WTC11 (cell line): ENCODE data around the gene SLBP. TPM values are rescaled to one million over a fixed set of nuclear protein-coding genes. Genes with fewer than 3 reads are reported as not detected.

Experiments
- ATAC-seq: fragments of 200-7000 bp; cut with Tn5 transposase; 2 replicates; pipeline ENCODE4 v1.10.0; 2021; ENCODE audit warnings: mild to moderate bottlenecking, moderate library complexity
- CTCF ChIA-PET: fragments of 300-600 bp; sonication (Branson Sonifier 250); formaldehyde crosslinking; loops from one replicate; lab custom pipeline; 2021; ENCODE audit warnings: antibody characterized with exemption; lab: Charles Lee
- POLR2A ChIA-PET: fragments of 350-600 bp; sonication (Branson Sonifier 250); formaldehyde crosslinking; loops from one replicate; lab custom pipeline; 2021; ENCODE audit warnings: antibody characterized with exemption; lab: Charles Lee
- DNase-seq: peaks from one replicate; pipeline ENCODE4 v3.0.0; 2021; ENCODE audit warnings: low spot score
- H3K27ac Mint-ChIP-seq: 2 replicates; pipeline ENCODE4 v1.8.0; 2021; ENCODE audit warnings: mixed read lengths
- H3K27me3 Mint-ChIP-seq: 2 replicates; pipeline ENCODE4 v1.8.0; 2021; ENCODE audit warnings: low read depth, mild to moderate bottlenecking, moderate library complexity, mixed read lengths
- H3K36me3 Mint-ChIP-seq: 2 replicates; pipeline ENCODE4 v1.8.0; 2021; ENCODE audit warnings: mixed read lengths
- H3K4me1 Mint-ChIP-seq: 2 replicates; pipeline ENCODE4 v1.8.0; 2022; ENCODE audit warnings: mixed read lengths
- H3K4me3 Mint-ChIP-seq: 2 replicates; pipeline ENCODE4 v1.8.0; 2021; ENCODE audit warnings: mild to moderate bottlenecking, moderate library complexity, mixed read lengths
- H3K9me3 Mint-ChIP-seq: 2 replicates; pipeline ENCODE4 v1.8.0; 2021; ENCODE audit warnings: mixed read lengths
- AR ChIP-seq: fragments of 250-450 bp; sonication (Bioruptor Pico); IDR thresholded peaks from 2 replicates; pipeline ENCODE4 v1.9.0; 2021; ENCODE audit warnings: mild to moderate bottlenecking
- CREB1 ChIP-seq: sonication (generic); formaldehyde crosslinking; IDR thresholded peaks from 2 replicates; pipeline ENCODE4 v1.8.0; 2023; ENCODE audit warnings: mild to moderate bottlenecking, missing genetic modification reagents
- E2F5 ChIP-seq: sonication (generic); formaldehyde crosslinking; IDR thresholded peaks from 2 replicates; pipeline ENCODE4 v1.8.1; 2022; ENCODE audit warnings: mild to moderate bottlenecking, moderate library complexity, missing genetic modification reagents
- FOXP1 ChIP-seq: sonication (generic); formaldehyde crosslinking; IDR thresholded peaks from 2 replicates; pipeline ENCODE4 v1.8.0; 2022; ENCODE audit warnings: missing genetic modification reagents, mild to moderate bottlenecking, moderate library complexity, borderline replicate concordance
- JAZF1 ChIP-seq: fragments of 250-450 bp; sonication (Bioruptor Pico); IDR thresholded peaks from 2 replicates; pipeline ENCODE4 v1.9.0; 2021; ENCODE audit warnings: moderate library complexity, mild to moderate bottlenecking, inconsistent platforms
- MAX ChIP-seq: sonication (generic); formaldehyde crosslinking; IDR thresholded peaks from 2 replicates; pipeline ENCODE4 v1.8.0; 2022; ENCODE audit warnings: mild to moderate bottlenecking, missing genetic modification reagents
- MXD4 ChIP-seq: fragments of 250-450 bp; sonication (Bioruptor Pico); IDR thresholded peaks from 2 replicates; pipeline ENCODE4 v1.8.0; 2021; ENCODE audit warnings: mild to moderate bottlenecking, moderate library complexity, borderline replicate concordance
- NR1H2 ChIP-seq: sonication (generic); formaldehyde crosslinking; IDR thresholded peaks from 2 replicates; pipeline ENCODE4 v1.9.0; 2021; ENCODE audit warnings: mild to moderate bottlenecking, moderate library complexity, missing genetic modification reagents
- OVOL2 ChIP-seq: fragments of 250-450 bp; sonication (Bioruptor Pico); IDR thresholded peaks from 2 replicates; pipeline ENCODE4 v1.9.0; 2021; ENCODE audit warnings: mild to moderate bottlenecking, borderline replicate concordance
- PRDM15 ChIP-seq: sonication (generic); formaldehyde crosslinking; IDR thresholded peaks from 2 replicates; pipeline ENCODE4 v1.8.0; 2022; ENCODE audit warnings: missing genetic modification reagents
- STAT6 ChIP-seq: sonication (generic); formaldehyde crosslinking; conservative IDR thresholded peaks from 2 replicates; pipeline ENCODE4 v1.8.1; 2023; ENCODE audit warnings: mild to moderate bottlenecking, low read depth, missing genetic modification reagents, moderate library complexity
- USF1 ChIP-seq: sonication (generic); formaldehyde crosslinking; IDR thresholded peaks from 2 replicates; pipeline ENCODE4 v1.8.0; 2022; ENCODE audit warnings: mild to moderate bottlenecking, missing genetic modification reagents
- ZNF121 ChIP-seq: sonication (generic); formaldehyde crosslinking; IDR thresholded peaks from 2 replicates; pipeline ENCODE4 v1.8.0; 2023; ENCODE audit warnings: missing genetic modification reagents
- ZNF138 ChIP-seq: sonication (generic); formaldehyde crosslinking; conservative IDR thresholded peaks from 2 replicates; pipeline ENCODE4 v1.8.1; 2022; ENCODE audit warnings: mild to moderate bottlenecking, moderate library complexity, missing genetic modification reagents
- ZNF671 ChIP-seq: fragments of 250-450 bp; sonication (Bioruptor Pico); IDR thresholded peaks from 2 replicates; pipeline ENCODE4 v1.8.0; 2021; ENCODE audit warnings: mild to moderate bottlenecking
- total RNA-seq: library from RNA; stranded (reverse); gene quantifications from 3 replicates; pipeline ENCODE4 v1.2.3, GENCODE V29; 2021

Gene SLBP
- total RNA-seq, 1 experiment from 2014 or later, result 40.2 TPM

- Mint-ChIP-seq H3K9me3 (no peaks in the 10 kb centered on the region), H3K36me3 (no peaks in the 10 kb centered on the region), H3K4me3 (no peak overlapping the region), H3K27me3 (no peaks in the 10 kb centered on the region), H3K4me1 (no peaks in the 10 kb centered on the region; the same call in 1 of the 2 replicates), H3K27ac (0 out of 2 replicates have a peak overlapping the region, but pooled peaks have one; percentile 49)
- ATAC-seq (no peak), DNase-seq (no peak)
- CTCF ChIA-PET, result interaction anchor here (1.1 to 1.2 kb wide), 2 partner anchors 25 to 39 kb away, joined by 3 to 5 read pairs; no protein-coding TSS in a partner anchor
- POLR2A ChIA-PET, result no interaction called here
- TF ChIP-seq PRDM15 (CRISPR knock-in tag) (no peak), MXD4 (CRISPR knock-in tag) (no peak), ZNF671 (CRISPR knock-in tag) (no peak), CREB1 (CRISPR knock-in tag) (no peak), E2F5 (CRISPR knock-in tag) (no peak), ZNF121 (CRISPR knock-in tag) (no peak), NR1H2 (no peak), MAX (CRISPR knock-in tag) (no peak), OVOL2 (CRISPR knock-in tag) (no peak), FOXP1 (CRISPR knock-in tag) (no peak), JAZF1 (CRISPR knock-in tag) (no peak), ZNF138 (CRISPR knock-in tag) (no peak), AR (CRISPR knock-in tag) (no peak), USF1 (CRISPR knock-in tag) (no peak), STAT6 (CRISPR knock-in tag) (no peak)
These were observed 57.7 kb downstream of the SLBP start for GRCh38 chr4:1654216-1654955.
